GM21528 (cell line): Measurements from ENCODE around the gene RAP2B.

Source experiments
- ATAC-seq: cut with Tn5 transposase; IDR thresholded peaks from one replicate; pipeline ENCODE4 v1.9.1; 2021; ENCODE audit warnings: mild to moderate bottlenecking, moderate library complexity; ENCODE audit not compliant: unreplicated experiment, low FRiP score

RAP2B gene

GRCh38 chr3:153159771-153160397 lies 2.1 kb upstream of the RAP2B start:
- no peak for ATAC-seq

- peak; percentile 28 for ATAC-seq
Observed at GRCh38 chr3:153160451-153161137, 1.4 kb upstream of the RAP2B start.

GRCh38 chr3:153161138-153161713 lies 800 bp upstream of the RAP2B start:
- peak; percentile 82 for ATAC-seq

- peak; percentile 9 for ATAC-seq
Observed at GRCh38 chr3:153162513-153163392, 727 bp downstream of the RAP2B start.

GRCh38 chr3:153163393-153163724 lies 1.3 kb downstream of the RAP2B start:
- no peak for ATAC-seq

GRCh38 chr3:153163756-153164550 lies 1.9 kb downstream of the RAP2B start:
- ATAC-seq: no peak

- ATAC-seq: no peak
Observed at GRCh38 chr3:153165261-153165681, 3.2 kb downstream of the RAP2B start.

GRCh38 chr3:153166206-153166605 lies 4.2 kb downstream of the RAP2B start:
- ATAC-seq: no peak

- ATAC-seq: no peak
Observed at GRCh38 chr3:153166796-153167195, 4.8 kb downstream of the RAP2B start.

GRCh38 chr3:153169793-153170383 lies 7.9 kb downstream of the RAP2B start:
- ATAC-seq: no peak

- no peak for ATAC-seq
Observed at GRCh38 chr3:153171256-153171655, 9.2 kb downstream of the RAP2B start.

GRCh38 chr3:153171918-153172317 lies 9.9 kb downstream of the RAP2B start:
- ATAC-seq: no peak

- ATAC-seq: no peak
Observed at GRCh38 chr3:153172796-153173757, 11.1 kb downstream of the RAP2B start.

- ATAC-seq: no peak
Observed at GRCh38 chr3:153173758-153174516, 11.9 kb downstream of the RAP2B start.

- no peak for ATAC-seq
Observed at GRCh38 chr3:153176197-153176596, 14.2 kb downstream of the RAP2B start.

GRCh38 chr3:153180860-153181372 lies 18.9 kb downstream of the RAP2B start:
- no peak for ATAC-seq

GRCh38 chr3:153182501-153183293 lies 20.7 kb downstream of the RAP2B start:
- ATAC-seq: no peak
